Right lobe of liver (tissue), 6 donors: ENCODE data around the gene DEFB110. TPM values are rescaled to one million over a fixed set of nuclear protein-coding genes. Genes with fewer than 3 reads are reported as not detected.

Experiments used
- ATAC-seq, 4 donors: fragments of 200-7000 bp; cut with Tn5 transposase; one replicate each; pipeline ENCODE4 v1.9.1; 2020; ENCODE audit warnings: mild to moderate bottlenecking in 4 of 4, moderate library complexity in 4 of 4
- DNase-seq, 3 donors: peaks; one replicate each; pipeline ENCODE4 v3.0.0-alpha.2; 2020
- H3K27ac ChIP-seq, 3 donors: fragments of 200-600 bp; one replicate each; pipeline ENCODE4 v1.8.0; 2022
- H3K27me3 ChIP-seq, 2 donors: fragments of 200-600 bp; one replicate each; pipeline ENCODE4 v1.8.0; 2022
- H3K36me3 ChIP-seq, 4 donors: fragments of 200-600 bp; sonication (generic) in 1 of 4; one replicate each; pipeline versions ENCODE4 v1.5.1 to v1.8.0; 2017 to 2022; ENCODE audit warnings: control low read depth in 1 of 4
- H3K4me1 ChIP-seq, 4 donors: fragments of 200-600 bp; sonication (generic) in 1 of 4; one replicate each; pipeline versions ENCODE4 v1.5.1 to v1.8.0; 2017 to 2022; ENCODE audit warnings: control low read depth in 1 of 4
- H3K4me3 ChIP-seq, 3 donors: fragments of 200-600 bp; one replicate each; pipeline ENCODE4 v1.8.0; 2022
- H3K9me3 ChIP-seq, 4 donors: fragments of 200-600 bp; sonication (generic) in 1 of 4; one replicate each; pipeline versions ENCODE4 v1.5.1 to v1.8.0; 2017 to 2022; ENCODE audit warnings: control low read depth in 1 of 4
- POLR2A ChIP-seq: fragments of 450-650 bp; IDR thresholded peaks from one replicate; pipeline ENCODE4 v1.6.1; 2017; ENCODE audit warnings: antibody characterized with exemption, mild to moderate bottlenecking
- WGBS: methylation state at CpG from one replicate; pipeline ENCODE4 v1.1.6; 2018; ENCODE audit warnings: low coverage, low lambda C conversion rate; ENCODE audit not compliant: insufficient coverage; ENCODE audit errors: missing lambda C conversion rate; 5-methylcytosine and 5-hydroxymethylcytosine counted together
- intact Hi-C, 2 donors: fragments of 100-400 bp; cut with DNase I; formaldehyde crosslinking; loops; one replicate each; pipeline versions ENCODE4 v1.11.2 to v1.14.1; 2022
- total RNA-seq, 6 experiments: library from RNA; depleted of rRNA in 2 of 6; stranded (reverse); fragments of >200 nt in 2 of 6; fragmentation: NEBNext Ultra II Directional in 3 of 6; extraction: Animal tissue kit (Norgen Biotek cat#: 25700) in 3 of 6; gene quantifications; one replicate each; pipeline versions ENCODE4 v1.1.0 to v1.2.4, GENCODE V29; 2016 to 2023
- TF ChIP-seq, protein P1 (sequence below), 4 donors: fragments of 200-600 bp in 3 of 4; fragments of 450-650 bp in 1 of 4; IDR thresholded peaks; one replicate each; pipeline versions ENCODE4 v1.5.1 to v1.8.0; 2016 to 2022; ENCODE audit warnings: antibody characterized with exemption in 4 of 4, mild to moderate bottlenecking in 2 of 4
- donor health status: DM: no; HTN: yes; CAD: no.
- donor health status: DM: no; HTN: no; CAD: no.
- donor health status: DM: no; HTN: no; CAD: no.
- donor health status: DM: no; HTN: yes; CAD: no.
- donor health status: DM: no; HTN: yes; CAD: no.

Gene DEFB110
- total RNA-seq, 6 experiments from 2014 or later = not detected

DNA sequence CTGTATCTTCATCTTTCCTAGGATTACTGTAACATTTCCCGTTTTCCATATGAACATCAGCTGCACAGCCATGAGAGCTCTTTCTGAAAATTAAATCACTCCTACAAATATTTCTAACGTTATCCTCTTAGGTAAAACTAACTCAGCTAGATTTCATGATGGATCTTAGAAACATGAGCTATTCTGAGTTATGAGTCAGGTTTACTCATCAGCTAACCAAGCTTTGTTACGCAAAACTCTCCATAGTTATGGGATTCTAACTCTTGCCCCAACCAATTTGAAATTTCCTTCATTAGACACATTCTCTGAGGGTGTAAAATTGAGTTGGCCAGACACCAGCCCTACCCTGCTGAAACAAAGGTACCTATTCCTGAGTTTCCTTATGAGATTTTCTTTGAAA is 14.0 kb downstream of the DEFB110 start:
- TF ChIP-seq, protein P1, sequence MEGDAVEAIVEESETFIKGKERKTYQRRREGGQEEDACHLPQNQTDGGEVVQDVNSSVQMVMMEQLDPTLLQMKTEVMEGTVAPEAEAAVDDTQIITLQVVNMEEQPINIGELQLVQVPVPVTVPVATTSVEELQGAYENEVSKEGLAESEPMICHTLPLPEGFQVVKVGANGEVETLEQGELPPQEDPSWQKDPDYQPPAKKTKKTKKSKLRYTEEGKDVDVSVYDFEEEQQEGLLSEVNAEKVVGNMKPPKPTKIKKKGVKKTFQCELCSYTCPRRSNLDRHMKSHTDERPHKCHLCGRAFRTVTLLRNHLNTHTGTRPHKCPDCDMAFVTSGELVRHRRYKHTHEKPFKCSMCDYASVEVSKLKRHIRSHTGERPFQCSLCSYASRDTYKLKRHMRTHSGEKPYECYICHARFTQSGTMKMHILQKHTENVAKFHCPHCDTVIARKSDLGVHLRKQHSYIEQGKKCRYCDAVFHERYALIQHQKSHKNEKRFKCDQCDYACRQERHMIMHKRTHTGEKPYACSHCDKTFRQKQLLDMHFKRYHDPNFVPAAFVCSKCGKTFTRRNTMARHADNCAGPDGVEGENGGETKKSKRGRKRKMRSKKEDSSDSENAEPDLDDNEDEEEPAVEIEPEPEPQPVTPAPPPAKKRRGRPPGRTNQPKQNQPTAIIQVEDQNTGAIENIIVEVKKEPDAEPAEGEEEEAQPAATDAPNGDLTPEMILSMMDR (IDR thresholded peaks at IDR 0.05) = no peak
- TF ChIP-seq POLR2A = no peak
- no peaks in the 10 kb centered on the region for H3K27me3 ChIP-seq
- H3K27ac ChIP-seq = no peak overlapping the region
- no peaks in the 10 kb centered on the region for H3K36me3 ChIP-seq
- H3K9me3 ChIP-seq = no peaks in the 10 kb centered on the region
- DNase-seq (no peak), ATAC-seq (no peak)
- no peak overlapping the region for H3K4me3 ChIP-seq
- WGBS = 72% methylated on average over 3 of the region's 3 CpGs
- H3K4me1 ChIP-seq = no peaks in the 10 kb centered on the region
- intact Hi-C loops = no loop called here

DNA sequence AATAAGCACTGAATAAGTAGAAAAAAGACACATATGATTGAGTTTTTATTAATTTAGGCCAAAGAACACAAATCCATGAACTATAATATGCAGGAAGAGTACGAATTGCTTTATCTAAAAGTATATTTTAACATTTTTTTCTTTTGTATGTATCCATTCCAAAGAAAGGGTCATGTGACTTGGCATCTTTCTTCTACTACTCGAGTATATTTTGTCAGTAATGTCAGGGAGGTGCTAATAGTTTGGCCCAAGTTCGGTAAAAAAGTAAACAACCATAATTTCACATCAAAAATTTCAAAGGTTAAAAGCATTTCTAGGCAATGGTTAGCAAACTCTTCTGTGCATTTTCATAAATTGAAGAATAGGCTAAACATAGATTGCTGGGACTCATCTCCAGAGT is 18.7 kb downstream of the DEFB110 start:
- no peak overlapping the region for H3K4me3 ChIP-seq
- WGBS = 33% methylated on average over 3 of the region's 3 CpGs
- no peak for DNase-seq
- no peaks in the 10 kb centered on the region for H3K9me3 ChIP-seq
- no peaks in the 10 kb centered on the region for H3K4me1 ChIP-seq
- H3K36me3 ChIP-seq = no peaks in the 10 kb centered on the region
- no peak overlapping the region for H3K27ac ChIP-seq
- intact Hi-C loops = no loop called here
- no peak for ATAC-seq
- H3K27me3 ChIP-seq = no peaks in the 10 kb centered on the region
- TF ChIP-seq POLR2A = no peak
- TF ChIP-seq, protein P1 (IDR thresholded peaks at IDR 0.05) = no peak

DNA sequence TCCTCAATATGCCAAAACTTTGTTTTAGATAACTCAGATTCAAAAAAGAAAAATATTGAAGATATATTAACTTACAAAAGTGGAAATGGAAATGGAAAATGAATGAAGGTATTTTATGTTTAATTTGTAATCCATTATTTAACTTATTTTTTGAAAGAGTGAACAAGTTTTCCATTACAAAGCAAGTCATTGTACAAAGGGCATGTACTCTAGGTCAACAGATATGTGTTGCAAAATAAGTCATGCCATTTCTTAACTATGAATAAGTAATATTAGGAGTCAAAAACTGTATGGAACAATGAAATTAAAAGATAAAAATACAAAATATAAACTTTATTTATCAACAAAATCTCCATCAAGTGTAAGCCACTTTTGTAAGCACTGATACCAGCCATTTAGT is 26.5 kb downstream of the DEFB110 start:
- ATAC-seq = peak in 3 of 4 donors; percentile 49 to 76 (median 72)
- TF ChIP-seq, protein P1 (IDR thresholded peaks at IDR 0.05) = no peak
- TF ChIP-seq POLR2A = no peak

DNA sequence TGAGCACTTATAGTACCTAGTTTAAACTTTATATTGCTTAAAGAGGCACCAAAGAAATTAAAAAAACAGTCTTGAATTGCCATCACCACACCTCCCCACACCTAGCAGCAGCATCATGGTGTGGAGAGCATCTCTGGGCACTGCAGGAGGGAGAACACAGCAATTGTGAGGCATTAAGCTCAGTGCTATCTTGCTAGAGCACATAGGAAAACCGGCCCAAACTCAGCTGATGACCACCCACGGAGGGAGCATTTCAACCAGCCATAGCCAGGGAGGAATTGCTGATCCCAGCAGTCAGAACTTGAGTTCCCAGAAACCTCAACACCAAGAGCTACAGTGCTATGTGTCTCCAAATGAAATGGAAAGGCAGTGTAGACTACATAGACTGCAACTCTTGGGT is 32.9 kb downstream of the DEFB110 start:
- Histone ChIP-seq H3K4me3 (no peak overlapping the region), H3K36me3 (no peaks in the 10 kb centered on the region), H3K4me1 (no peaks in the 10 kb centered on the region), H3K27me3 (no peaks in the 10 kb centered on the region), H3K27ac (no peak overlapping the region), H3K9me3 (no peaks in the 10 kb centered on the region)
- WGBS = 42% methylated on average over 2 of the region's 2 CpGs
- intact Hi-C loops = no loop called here
- ATAC-seq (no peak), DNase-seq (no peak)
- no peak for TF ChIP-seq POLR2A
- TF ChIP-seq, protein P1 (IDR thresholded peaks at IDR 0.05) = no peak

More for the DNA sequence above, 26.5 kb downstream of the DEFB110 start:
- Histone ChIP-seq H3K36me3 (no peaks in the 10 kb centered on the region), H3K4me3 (no peak overlapping the region), H3K9me3 (no peaks in the 10 kb centered on the region), H3K4me1 (peaks cover 0 to 5% (median 0%) of the 10 kb centered on the region in 4 donors), H3K27ac (no peak overlapping the region), H3K27me3 (no peaks in the 10 kb centered on the region)
- no peak for DNase-seq
- intact Hi-C loops = no loop called here

DNA sequence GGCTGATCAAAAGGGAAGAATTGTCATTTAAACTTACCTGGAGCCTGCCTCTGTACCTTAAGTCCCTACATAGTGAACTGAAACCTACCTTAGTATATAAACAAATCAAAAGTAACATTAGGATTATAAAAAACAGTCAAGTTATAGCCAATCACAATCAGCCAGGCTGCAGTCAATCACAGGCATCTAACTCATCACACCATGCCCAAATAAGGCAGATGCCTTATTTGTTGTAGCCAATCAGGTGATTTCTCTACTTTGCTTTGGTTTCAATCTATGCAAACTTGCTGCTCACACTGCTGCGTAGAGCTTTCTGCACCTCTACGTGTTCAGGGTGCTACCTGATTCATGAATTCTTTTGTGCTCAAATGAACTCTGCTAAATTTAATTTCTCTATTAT is 34.0 kb downstream of the DEFB110 start:
- Histone ChIP-seq H3K27me3 (no peaks in the 10 kb centered on the region), H3K4me3 (no peak overlapping the region), H3K4me1 (no peaks in the 10 kb centered on the region), H3K36me3 (no peaks in the 10 kb centered on the region), H3K9me3 (no peaks in the 10 kb centered on the region), H3K27ac (no peak overlapping the region)
- DNase-seq (no peak), ATAC-seq (no peak)
- no peak for TF ChIP-seq POLR2A
- TF ChIP-seq, protein P1 (IDR thresholded peaks at IDR 0.05) = no peak
- intact Hi-C loops = no loop called here
- 79% methylated on average over 2 of the region's 2 CpGs for WGBS
